GM18951 (cell line): ENCODE measurements around the gene RNF207.
"Not testable (repeated sequence)": the region's sequence is repeated elsewhere in the genome, so short reads cannot be mapped to it uniquely, and the experiment has no call there.

Experiments used
- POLR2A ChIP-seq: IDR thresholded peaks from 4 replicates; pipeline ENCODE4 v1.6.1; 2011; ENCODE audit warnings: mild to moderate bottlenecking; ENCODE audit not compliant: insufficient read length, insufficient read depth; ENCODE audit errors: extremely low read depth
- in situ Hi-C: fragments of 300-500 bp; cut with MboI; formaldehyde crosslinking; loops from one replicate; pipeline ENCODE4 v1.12.0; 2022; ENCODE audit warnings: low sequenced_read_pairs, mixed read lengths, inconsistent platforms; ENCODE audit not compliant: unreplicated experiment

RNF207 gene

GRCh38 chr1:6211731-6212130, 5.8 kb downstream of the RNF207 start:
- in situ Hi-C loops = no loop called here
- TF ChIP-seq POLR2A = no peak

GRCh38 chr1:6212193-6212959, 6.5 kb downstream of the RNF207 start:
- no peak for TF ChIP-seq POLR2A
- in situ Hi-C loops = no loop called here

GRCh38 chr1:6218375-6219164, 12.7 kb downstream of the RNF207 start:
- TF ChIP-seq POLR2A = no peak
- in situ Hi-C loops = no loop called here

- in situ Hi-C loops = not testable (repeated sequence)
Observed at GRCh38 chr1:6219641-6220040, 13.7 kb downstream of the RNF207 start.

- in situ Hi-C loops = no loop called here
- TF ChIP-seq POLR2A = no peak
Observed at GRCh38 chr1:6220236-6220635, 14.3 kb downstream of the RNF207 start.

GRCh38 chr1:6221210-6221784, 15.4 kb downstream of the RNF207 start:
- in situ Hi-C loops = no loop called here
- no peak for TF ChIP-seq POLR2A

GRCh38 chr1:6222636-6223035, 16.7 kb downstream of the RNF207 start:
- no peak for TF ChIP-seq POLR2A
- in situ Hi-C loops = no loop called here

- TF ChIP-seq POLR2A = no peak
- in situ Hi-C loops = no loop called here
Observed at GRCh38 chr1:6223617-6224016, 17.7 kb downstream of the RNF207 start.

GRCh38 chr1:6224718-6225117, 18.8 kb downstream of the RNF207 start:
- no peak for TF ChIP-seq POLR2A
- in situ Hi-C loops = no loop called here

- TF ChIP-seq POLR2A = no peak
- in situ Hi-C loops = no loop called here
Observed at GRCh38 chr1:6225651-6226050, 19.7 kb downstream of the RNF207 start.

GRCh38 chr1:6233376-6233775, 27.5 kb downstream of the RNF207 start:
- no peak for TF ChIP-seq POLR2A

GRCh38 chr1:6234502-6235295, 28.8 kb downstream of the RNF207 start:
- in situ Hi-C loops = no loop called here

More at GRCh38 chr1:6233376-6233775, 27.5 kb downstream of the RNF207 start:
- in situ Hi-C loops = no loop called here

GRCh38 chr1:6235296-6235677, 29.4 kb downstream of the RNF207 start:
- no peak for TF ChIP-seq POLR2A
- in situ Hi-C loops = no loop called here

More at GRCh38 chr1:6234502-6235295, 28.8 kb downstream of the RNF207 start:
- no peak for TF ChIP-seq POLR2A
